ENCODE measurements around the gene STON2.

The STON2 gene

GRCh38 chr14:81400202-81400678 lies at the start of gene STON2:
Gene STON2, minus strand, starts transcription at chr14:81400324. Its CDS starts 1,942 bp downstream, at chr14:81398382.
- H3K4me3 ChIP-seq (ENCODE audit: low read depth, low read length): no peak within 1 kb of the TSS
- TF ChIP-seq CTCF (IDR thresholded peaks at IDR 0.05; ENCODE audit: low read depth, low read length, missing control alignments): no peak
- DNase-seq (ENCODE audit: low read depth): no peak

- no peak overlapping the region for H3K4me3 ChIP-seq (ENCODE audit: low read depth, low read length)
- no peak for DNase-seq (ENCODE audit: low read depth)
- TF ChIP-seq CTCF (IDR thresholded peaks at IDR 0.05; ENCODE audit: low read depth, low read length, missing control alignments): no peak
Observed at GRCh38 chr14:81449576-81449975, 49.5 kb upstream of the STON2 start.

GRCh38 chr14:81449114-81449513 lies 49.0 kb upstream of the STON2 start:
- DNase-seq (ENCODE audit: low read depth): no peak
- no peak for TF ChIP-seq CTCF (IDR thresholded peaks at IDR 0.05; ENCODE audit: low read depth, low read length, missing control alignments)

GRCh38 chr14:81447021-81447764 lies 47.1 kb upstream of the STON2 start:
- H3K4me3 ChIP-seq (ENCODE audit: low read depth, low read length): no peak overlapping the region
- no peak for DNase-seq (ENCODE audit: low read depth)
- no peak for TF ChIP-seq CTCF (IDR thresholded peaks at IDR 0.05; ENCODE audit: low read depth, low read length, missing control alignments)

More at GRCh38 chr14:81449114-81449513, 49.0 kb upstream of the STON2 start:
- H3K4me3 ChIP-seq (ENCODE audit: low read depth, low read length): no peak overlapping the region

GRCh38 chr14:81446279-81447007 lies 46.3 kb upstream of the STON2 start:
- no peak for TF ChIP-seq CTCF (IDR thresholded peaks at IDR 0.05; ENCODE audit: low read depth, low read length, missing control alignments)
- no peak for DNase-seq (ENCODE audit: low read depth)
- no peak overlapping the region for H3K4me3 ChIP-seq (ENCODE audit: low read depth, low read length)

- no peak for DNase-seq (ENCODE audit: low read depth)
- TF ChIP-seq CTCF (IDR thresholded peaks at IDR 0.05; ENCODE audit: low read depth, low read length, missing control alignments): no peak
- H3K4me3 ChIP-seq (ENCODE audit: low read depth, low read length): no peak overlapping the region
Observed at GRCh38 chr14:81441626-81442134, 41.6 kb upstream of the STON2 start.
